ENCODE measurements around the gene TBK1.

DNA sequence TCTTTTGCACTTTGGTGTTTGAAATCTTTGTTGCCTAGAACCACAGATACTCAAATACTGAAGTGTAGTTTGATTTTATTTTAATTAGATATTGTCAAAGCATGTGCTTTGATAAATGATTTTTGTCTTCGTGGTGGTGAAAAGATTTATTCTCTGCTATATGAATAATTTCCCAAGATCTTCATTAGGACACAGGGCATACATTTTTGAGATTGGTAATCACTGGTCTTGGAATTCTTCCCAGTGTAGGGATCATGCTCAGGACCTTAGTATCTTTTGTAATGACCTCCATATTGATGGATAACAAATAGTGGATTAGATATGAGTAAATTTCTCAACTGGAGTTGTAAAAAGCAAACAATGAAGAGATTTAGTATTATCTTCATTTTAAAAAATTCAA lies 28.2 kb downstream of the TBK1 start:
- no peak for TF ChIP-seq REST (IDR thresholded peaks at IDR 0.05; ENCODE audit: insufficient read depth in 1 of 2, low read depth in 2 of 2, low read length in 1 of 2)
- TF ChIP-seq, protein P1, sequence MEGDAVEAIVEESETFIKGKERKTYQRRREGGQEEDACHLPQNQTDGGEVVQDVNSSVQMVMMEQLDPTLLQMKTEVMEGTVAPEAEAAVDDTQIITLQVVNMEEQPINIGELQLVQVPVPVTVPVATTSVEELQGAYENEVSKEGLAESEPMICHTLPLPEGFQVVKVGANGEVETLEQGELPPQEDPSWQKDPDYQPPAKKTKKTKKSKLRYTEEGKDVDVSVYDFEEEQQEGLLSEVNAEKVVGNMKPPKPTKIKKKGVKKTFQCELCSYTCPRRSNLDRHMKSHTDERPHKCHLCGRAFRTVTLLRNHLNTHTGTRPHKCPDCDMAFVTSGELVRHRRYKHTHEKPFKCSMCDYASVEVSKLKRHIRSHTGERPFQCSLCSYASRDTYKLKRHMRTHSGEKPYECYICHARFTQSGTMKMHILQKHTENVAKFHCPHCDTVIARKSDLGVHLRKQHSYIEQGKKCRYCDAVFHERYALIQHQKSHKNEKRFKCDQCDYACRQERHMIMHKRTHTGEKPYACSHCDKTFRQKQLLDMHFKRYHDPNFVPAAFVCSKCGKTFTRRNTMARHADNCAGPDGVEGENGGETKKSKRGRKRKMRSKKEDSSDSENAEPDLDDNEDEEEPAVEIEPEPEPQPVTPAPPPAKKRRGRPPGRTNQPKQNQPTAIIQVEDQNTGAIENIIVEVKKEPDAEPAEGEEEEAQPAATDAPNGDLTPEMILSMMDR (IDR thresholded peaks at IDR 0.05) = no peak
- no peak for TF ChIP-seq POLR2AphosphoS5 (IDR thresholded peaks at IDR 0.05; ENCODE audit: low read depth, low read length)
- no peak for TF ChIP-seq SIN3A (IDR thresholded peaks at IDR 0.05; ENCODE audit: borderline replicate concordance, insufficient read depth, low read depth, low read length)
- no peak for TF ChIP-seq TCF7L2 (IDR thresholded peaks at IDR 0.05; ENCODE audit: low read depth, low read length)

All from Panc1 (cell line).